Measurements from ENCODE around the gene FRA10AC1. TPM values are rescaled to one million over a fixed set of nuclear protein-coding genes. Genes with fewer than 3 reads are reported as not detected.

Gene FRA10AC1
- 16.7 and 17.7 TPM in 2 replicates for total RNA-seq

- intact Hi-C loops (cut with micrococcal nuclease): loop anchor here (1.0 to 5.0 kb wide), 13 partner anchors 50 to 1990 kb away; partner anchors contain the start of genes BTAF1, CEP55, CPEB3 and HELLS
These were observed at the start of gene FRA10AC1 for GRCh38 chr10:93702210-93703001. TSS of gene FRA10AC1 (minus strand) at chr10:93702592. CDS start at chr10:93700106, 2,486 bp downstream.

- intact Hi-C loops (cut with micrococcal nuclease): loop anchor here (1.0 kb wide), 1 partner anchor 50 kb away; the partner anchor contains the start of gene FRA10AC1
These were observed 49.4 kb upstream of the FRA10AC1 start for GRCh38 chr10:93751832-93752231.

DNA sequence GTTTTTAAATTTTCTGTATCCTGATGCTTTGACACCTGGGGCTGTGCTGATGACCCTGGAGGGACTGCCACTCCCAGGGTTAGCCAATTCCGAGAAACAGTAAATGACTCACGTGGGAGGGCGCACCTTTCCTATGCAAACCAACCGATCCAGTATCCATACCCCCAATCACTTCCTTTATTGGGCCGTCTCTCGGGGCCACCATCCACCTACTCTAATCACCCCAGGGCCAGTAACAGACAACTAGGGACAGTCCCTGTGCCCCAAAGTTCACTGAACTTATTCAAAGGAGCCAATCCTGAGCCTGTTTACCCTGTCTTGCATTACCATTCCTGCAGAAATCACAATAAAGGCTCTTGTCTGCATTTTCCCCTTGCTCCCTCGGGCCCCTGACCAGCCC is 48.7 kb upstream of the FRA10AC1 start:
- intact Hi-C loops (cut with micrococcal nuclease): no loop called here

DNA sequence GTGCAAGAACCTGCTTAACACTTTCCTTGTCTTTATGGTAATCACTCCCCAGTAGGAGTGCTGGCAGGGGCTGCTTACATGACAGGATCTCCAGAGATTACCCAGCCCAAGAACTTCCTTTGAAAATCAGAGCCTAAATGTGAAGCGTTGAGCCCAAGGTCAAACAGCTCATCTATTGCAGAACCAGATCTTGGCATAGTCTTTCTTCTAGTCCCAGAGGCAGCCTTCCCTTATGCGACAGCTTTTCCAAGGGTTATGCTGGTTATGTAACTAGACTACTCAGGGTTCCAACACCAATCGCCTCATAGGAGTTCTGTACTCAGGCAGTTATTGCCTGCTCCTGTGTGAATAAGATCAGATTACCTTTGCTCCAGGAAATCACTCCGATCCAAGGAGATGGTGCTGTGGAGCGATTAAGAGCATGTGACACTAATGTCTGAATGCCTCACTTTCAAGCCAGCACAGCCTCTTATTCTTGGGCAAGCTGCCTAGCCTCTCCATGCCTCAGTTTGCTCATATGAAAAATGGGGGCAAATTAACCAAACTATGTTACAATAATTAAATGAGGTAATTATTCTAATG is 46.9 kb upstream of the FRA10AC1 start:
- intact Hi-C loops (cut with micrococcal nuclease): no loop called here

DNA sequence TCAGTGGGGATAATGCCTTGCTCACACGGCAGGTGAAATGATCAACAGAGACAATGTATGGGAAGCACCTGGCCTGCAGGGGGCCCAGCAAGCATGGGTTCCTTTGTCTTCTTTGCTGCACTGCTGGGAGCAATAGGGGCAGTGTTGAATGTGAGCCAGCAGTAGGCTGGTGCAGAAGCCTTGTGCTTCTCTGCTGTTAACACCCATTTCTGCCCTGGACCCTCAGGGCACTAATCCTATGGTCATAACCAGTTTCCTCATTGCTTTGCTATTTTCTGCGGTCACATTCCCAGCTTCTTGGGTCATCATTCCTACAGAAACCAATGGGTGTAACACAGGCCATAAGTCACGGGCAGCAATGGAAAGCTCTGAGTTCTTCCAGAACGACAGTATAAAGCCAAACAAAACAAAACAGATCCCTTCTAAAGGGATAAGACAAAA is 44.5 kb upstream of the FRA10AC1 start:
- intact Hi-C loops (cut with micrococcal nuclease): no loop called here

- intact Hi-C loops (cut with micrococcal nuclease): no loop called here
These were observed 43.1 kb upstream of the FRA10AC1 start for GRCh38 chr10:93745408-93746065.

DNA sequence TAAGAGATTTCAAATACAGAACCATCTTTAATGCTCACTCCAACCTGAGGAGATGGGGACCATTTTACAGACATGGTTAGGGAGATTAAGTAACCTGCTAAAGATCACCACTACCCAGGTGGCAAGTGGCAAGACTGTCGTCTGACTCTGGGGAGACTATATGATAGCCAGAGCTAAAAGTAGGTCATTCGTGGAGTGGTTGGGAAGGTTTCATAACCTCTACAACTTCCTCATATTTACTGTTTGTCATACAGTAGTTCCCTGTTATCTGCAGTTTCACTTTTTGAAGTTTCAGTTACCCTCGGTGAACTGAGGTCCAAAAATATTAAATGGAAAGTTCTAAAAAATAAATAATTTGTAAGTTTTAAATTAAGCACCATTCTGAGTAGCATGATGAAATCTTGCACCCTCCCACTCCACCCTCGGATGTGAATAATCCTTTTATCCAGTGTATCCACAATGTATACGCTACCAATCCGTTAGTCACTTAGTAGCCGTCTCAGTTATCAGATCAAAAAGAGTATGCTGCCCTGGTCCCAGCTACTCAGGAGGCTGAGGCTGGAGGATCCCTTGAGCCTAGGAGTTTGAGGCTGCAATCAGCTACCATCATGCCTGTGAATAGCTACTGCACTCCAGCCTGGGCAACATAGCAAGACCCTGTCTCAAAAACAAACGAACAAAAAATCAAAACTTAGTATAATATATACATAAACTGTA is 40.4 kb upstream of the FRA10AC1 start:
- intact Hi-C loops (cut with micrococcal nuclease): no loop called here

GRCh38 chr10:93741367-93741766 is 39.0 kb upstream of the FRA10AC1 start:
- intact Hi-C loops (cut with micrococcal nuclease): no loop called here

- intact Hi-C loops (cut with micrococcal nuclease): no loop called here
These were observed 23.6 kb upstream of the FRA10AC1 start for GRCh38 chr10:93726024-93726423.

DNA sequence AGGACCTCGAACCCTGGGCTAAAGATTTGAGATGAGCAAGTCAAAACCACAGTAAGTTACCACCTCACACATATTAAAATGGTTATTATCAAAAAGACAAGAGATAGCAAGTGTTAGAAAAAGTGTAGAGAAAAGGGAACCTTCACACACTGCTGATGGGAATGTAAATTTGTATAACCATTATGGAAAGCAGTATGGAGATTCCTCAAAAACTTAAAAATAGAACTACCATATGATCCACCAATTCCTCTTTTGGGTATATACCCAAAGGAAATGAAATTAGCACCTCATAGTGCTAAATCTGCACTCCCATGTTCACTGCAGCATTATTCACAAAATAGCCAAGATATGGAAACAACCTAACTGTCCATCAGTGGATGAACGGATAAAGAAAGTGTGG is 20.8 kb upstream of the FRA10AC1 start:
- intact Hi-C loops (cut with micrococcal nuclease): no loop called here

DNA sequence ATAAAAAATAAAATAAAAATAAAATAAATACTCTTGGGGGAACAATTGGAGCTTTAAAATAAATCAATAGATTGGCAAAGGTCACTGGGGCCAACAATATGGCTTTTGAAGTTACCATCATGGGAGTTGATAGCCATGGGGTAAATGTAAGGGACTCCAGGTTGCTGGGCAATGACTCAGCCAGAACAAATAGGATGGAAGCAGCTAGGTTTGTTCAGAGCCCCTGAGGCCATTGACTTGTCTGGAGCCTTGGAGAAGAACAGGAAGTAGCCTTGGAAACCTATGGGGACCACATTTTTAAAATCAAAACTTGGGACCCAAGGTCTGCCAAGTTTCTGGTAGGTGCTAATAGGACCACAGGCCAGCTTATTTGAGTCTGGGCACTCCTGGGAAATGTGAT is 20.2 kb upstream of the FRA10AC1 start:
- intact Hi-C loops (cut with micrococcal nuclease): no loop called here

GRCh38 chr10:93719901-93720300 is 17.5 kb upstream of the FRA10AC1 start:
- intact Hi-C loops (cut with micrococcal nuclease): no loop called here

DNA sequence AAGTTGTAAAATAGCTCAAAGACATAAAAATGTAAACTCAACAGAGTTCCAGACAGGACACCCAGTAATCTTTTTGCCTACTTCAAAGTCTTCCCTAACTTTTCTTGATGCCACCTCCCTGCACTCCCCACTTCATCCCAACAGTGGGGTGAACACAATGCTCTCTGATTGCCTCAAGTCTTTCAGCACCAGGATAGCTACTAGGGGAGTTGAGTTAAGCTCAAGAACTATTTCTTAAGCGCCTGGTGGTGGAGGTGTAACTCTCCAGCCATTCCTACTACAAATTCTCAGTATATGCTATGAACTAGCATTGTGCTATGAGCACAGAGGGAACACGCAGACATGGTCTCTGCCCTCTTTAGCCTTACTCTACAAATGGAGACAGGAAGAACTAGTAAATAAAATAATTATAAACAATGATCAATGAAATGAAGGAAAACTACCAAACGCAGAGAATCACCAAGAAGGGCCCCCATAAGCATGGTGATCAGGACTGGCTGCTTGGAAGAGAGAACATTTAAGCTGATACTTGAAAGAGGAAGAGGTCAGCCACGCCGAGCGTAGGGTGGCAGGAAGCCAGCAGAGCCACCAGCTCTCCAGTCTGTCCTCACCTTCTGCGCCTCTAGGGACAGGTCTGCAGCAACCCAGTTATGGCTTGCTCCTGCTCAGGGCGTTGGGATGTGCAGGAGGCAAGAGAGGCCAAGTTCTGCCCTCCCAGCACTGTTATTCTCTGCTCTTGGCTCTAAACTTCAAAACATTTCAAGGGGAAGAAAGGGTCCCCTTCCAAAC is 16.7 kb upstream of the FRA10AC1 start:
- intact Hi-C loops (cut with micrococcal nuclease): no loop called here

DNA sequence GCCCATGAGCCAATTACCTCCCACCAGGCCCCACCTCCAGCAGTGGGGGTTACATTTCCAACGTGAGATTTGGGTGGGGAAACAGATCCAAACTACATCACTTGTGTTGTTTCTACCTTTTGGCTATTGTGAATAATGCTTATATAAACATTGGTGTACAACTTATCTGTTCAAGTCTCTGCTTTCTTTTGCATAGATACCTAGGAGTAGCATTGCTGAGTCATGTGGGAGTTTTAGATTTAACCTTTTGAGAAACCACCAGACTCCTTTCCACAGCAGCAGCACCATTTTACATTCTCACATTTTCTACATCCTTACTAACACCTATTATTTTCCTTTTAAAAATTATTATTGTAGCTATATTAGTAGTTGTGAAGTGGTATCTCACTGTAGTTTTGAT is 14.4 kb upstream of the FRA10AC1 start:
- intact Hi-C loops (cut with micrococcal nuclease): no loop called here

DNA sequence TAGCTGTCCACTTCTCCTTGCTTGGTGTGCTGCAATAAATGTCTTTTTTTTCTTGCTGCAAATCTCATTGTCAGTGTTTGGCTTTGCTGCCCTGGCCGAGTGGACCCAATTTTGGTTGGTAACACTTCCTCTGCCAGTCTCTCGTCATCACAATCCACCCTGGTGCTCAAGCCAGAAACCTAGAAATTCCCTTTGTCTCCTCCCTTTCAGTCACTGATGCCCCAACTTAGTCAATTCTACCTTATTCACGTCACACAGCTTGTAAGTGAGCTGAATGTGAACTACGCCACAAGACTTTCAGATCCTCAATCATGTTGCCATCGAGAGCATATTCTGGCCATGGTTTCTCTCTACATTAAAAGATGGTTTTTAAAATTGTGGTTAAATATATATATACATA is 13.0 kb upstream of the FRA10AC1 start:
- intact Hi-C loops (cut with micrococcal nuclease): no loop called here

- intact Hi-C loops (cut with micrococcal nuclease): no loop called here
These were observed 10.2 kb upstream of the FRA10AC1 start for GRCh38 chr10:93712593-93712992.

DNA sequence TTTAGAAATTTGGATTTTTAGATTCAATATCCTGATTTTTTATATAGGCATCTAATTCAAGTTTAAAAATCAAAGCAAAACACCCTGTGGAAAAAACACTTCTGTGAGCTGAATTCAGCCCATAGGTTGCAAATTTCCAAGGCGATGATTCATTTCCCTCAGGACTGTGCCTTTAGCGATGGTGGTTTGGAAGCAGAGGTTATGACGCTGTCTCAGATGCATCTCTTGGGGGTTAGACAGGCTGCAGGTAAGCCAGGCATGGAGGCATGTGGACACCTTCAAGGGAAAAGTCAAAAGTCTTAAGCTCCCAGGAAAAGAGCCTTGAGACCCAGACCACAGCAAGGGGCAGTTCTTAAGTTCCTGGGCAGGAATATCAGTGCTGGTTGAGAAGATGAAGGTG is 9.5 kb upstream of the FRA10AC1 start:
- intact Hi-C loops (cut with micrococcal nuclease): no loop called here

DNA sequence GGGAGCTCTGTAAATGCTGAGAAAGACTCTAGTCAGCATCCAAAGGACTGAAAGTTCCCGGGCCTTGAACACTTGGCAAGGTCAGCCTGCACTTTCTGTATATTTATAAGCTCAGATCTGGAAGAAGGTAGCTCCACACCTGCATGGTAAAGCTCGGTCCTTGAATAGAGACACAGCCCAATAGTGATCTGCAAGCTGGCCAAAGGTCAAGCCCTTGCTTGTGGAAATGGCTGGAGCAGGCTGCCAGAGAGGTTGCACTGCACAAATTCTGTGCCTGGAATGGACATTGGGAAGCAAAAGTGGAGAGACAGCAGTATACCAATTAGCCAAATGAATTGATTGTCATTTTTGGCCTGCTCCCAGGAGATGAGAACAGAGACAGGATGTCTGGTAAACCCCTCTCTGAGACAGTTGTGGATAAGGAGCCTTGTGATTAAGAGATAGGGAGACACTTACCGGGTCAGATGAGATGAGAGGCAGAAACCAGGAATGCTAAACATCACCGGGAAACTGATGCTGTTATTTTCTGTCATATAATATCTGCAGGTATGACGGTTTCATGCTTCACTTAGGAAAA is 8.0 kb upstream of the FRA10AC1 start:
- intact Hi-C loops (cut with micrococcal nuclease): no loop called here

DNA sequence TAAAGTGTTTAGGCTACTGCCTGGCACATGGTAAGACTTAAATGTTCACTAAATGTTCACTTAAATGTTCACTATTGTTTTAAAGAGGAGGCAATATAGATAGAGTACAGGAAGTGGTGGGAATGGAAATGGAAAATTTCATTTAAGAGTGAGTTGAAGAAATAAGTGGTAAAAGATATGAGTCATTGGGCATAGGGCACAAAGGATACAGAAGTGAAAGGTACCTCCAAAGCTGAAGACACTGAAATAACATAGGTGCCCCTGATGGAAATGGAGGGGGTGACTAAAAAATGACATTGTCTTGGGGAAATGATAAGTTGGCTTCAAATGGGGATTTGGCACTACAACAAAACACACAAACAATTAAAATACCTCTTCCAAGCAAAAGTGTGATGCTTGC is 5.2 kb upstream of the FRA10AC1 start:
- intact Hi-C loops (cut with micrococcal nuclease): no loop called here

DNA sequence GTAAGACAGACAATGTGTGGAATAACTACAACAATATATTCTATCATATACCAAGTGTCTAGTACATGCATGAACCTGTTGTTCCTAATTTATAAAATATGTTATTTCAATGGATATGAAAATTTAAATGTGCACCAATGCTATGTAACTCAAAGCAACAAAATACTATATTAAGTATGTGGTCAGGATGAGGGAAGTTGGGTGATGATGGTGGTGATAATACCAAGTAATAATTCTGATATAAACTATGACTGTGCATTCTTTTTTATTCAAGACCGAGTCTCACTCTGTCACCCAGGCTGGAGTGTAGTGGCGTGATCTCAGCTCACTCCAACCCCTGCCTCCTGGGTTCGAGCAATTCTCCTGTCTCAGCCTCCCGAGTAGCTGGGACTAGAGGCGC is 2.1 kb upstream of the FRA10AC1 start:
- intact Hi-C loops (cut with micrococcal nuclease): loop anchor here (5.0 kb wide), 6 partner anchors 327 to 1988 kb away; partner anchors contain the start of genes BTAF1, IDE, KIF11 and TCTN3

All from T-helper 1 cell treated with Interleukin-12 subunit alpha and Interleukin-12 subunit beta and Interleukin-4 antibody, amounts not matched to agents 30 ng/mL and 1 ng/mL, for 36 hours (primary cell).